HepG2 (cell line): ENCODE measurements around the gene CTAG1A. TPM values are rescaled to one million over a fixed set of nuclear protein-coding genes. Genes with fewer than 3 reads are reported as not detected.

Source experiments
- ASH2L ChIP-seq: fragments of 300-600, 200-600 bp; sonication (generic); IDR thresholded peaks from 2 replicates; pipeline ENCODE4 v1.7.0; 2017; ENCODE audit warnings: low read depth, mild to moderate bottlenecking, moderate library complexity, mixed read lengths, low read length; ENCODE audit not compliant: insufficient read length
- BCL6 ChIP-seq: IDR thresholded peaks from 2 replicates; pipeline ENCODE4 v1.6.1; 2016; ENCODE audit warnings: missing genetic modification reagents, missing compliant biosample characterization
- BORCS8-MEF2B ChIP-seq: sonication (generic); formaldehyde crosslinking; IDR thresholded peaks from 2 replicates; pipeline ENCODE4 v1.8.0; 2022; ENCODE audit warnings: mild to moderate bottlenecking, missing genetic modification reagents
- DRAP1 ChIP-seq: IDR thresholded peaks from 2 replicates; pipeline ENCODE4 v1.6.1; 2016; ENCODE audit warnings: missing genetic modification reagents, missing compliant biosample characterization
- HNRNPH1 ChIP-seq: fragments of 200-400 bp; formaldehyde crosslinking; optimal IDR thresholded peaks from 2 replicates; pipeline ENCODE3; 2017; ENCODE audit warnings: mild to moderate bottlenecking, low read depth, low read length
- HNRNPLL ChIP-seq: fragments of 200-400 bp; formaldehyde crosslinking; IDR thresholded peaks from 2 replicates; pipeline ENCODE4 v1.6.1; 2017; ENCODE audit warnings: mild to moderate bottlenecking, low read depth, low read length; ENCODE audit not compliant: poor library complexity, severe bottlenecking
- NCOA5 ChIP-seq: sonication (generic); formaldehyde crosslinking; IDR thresholded peaks from 2 replicates; pipeline ENCODE4 v1.4.0; 2020; ENCODE audit warnings: missing genetic modification reagents
- POLR2AphosphoS5 ChIP-seq: IDR thresholded peaks from 2 replicates; pipeline ENCODE4 v1.6.1; 2012; ENCODE audit warnings: low read depth, low read length
- POLR2G ChIP-seq: fragments of 200-400 bp; formaldehyde crosslinking; IDR thresholded peaks from 2 replicates; pipeline ENCODE4 v1.6.1; 2018; ENCODE audit warnings: mild to moderate bottlenecking, low read depth, low read length, moderate library complexity
- TBX2 ChIP-seq: sonication (generic); formaldehyde crosslinking; IDR thresholded peaks from 2 replicates; pipeline ENCODE4 v1.5.0; 2020; ENCODE audit warnings: missing genetic modification reagents, mild to moderate bottlenecking, borderline replicate concordance
- ZNF253 ChIP-seq: sonication (generic); formaldehyde crosslinking; IDR thresholded peaks from 2 replicates; pipeline ENCODE4 v1.8.0; 2022; ENCODE audit warnings: mild to moderate bottlenecking, missing genetic modification reagents, borderline replicate concordance
- ZNF44 ChIP-seq: sonication (generic); formaldehyde crosslinking; IDR thresholded peaks from 2 replicates; pipeline ENCODE4 v1.5.1; 2020; ENCODE audit warnings: mild to moderate bottlenecking, missing genetic modification reagents
- ZNF496 ChIP-seq: sonication (generic); formaldehyde crosslinking; IDR thresholded peaks from 2 replicates; pipeline ENCODE4 v1.8.1; 2023; ENCODE audit warnings: mild to moderate bottlenecking, moderate library complexity, missing genetic modification reagents; ENCODE audit not compliant: insufficient replicate concordance
- ZNF780A ChIP-seq: sonication (generic); formaldehyde crosslinking; IDR thresholded peaks from 2 replicates; pipeline ENCODE4 v1.8.0; 2022; ENCODE audit warnings: mild to moderate bottlenecking, missing genetic modification reagents, moderate library complexity
- ZSCAN21 ChIP-seq: sonication (generic); formaldehyde crosslinking; IDR thresholded peaks from 2 replicates; pipeline ENCODE4 v1.8.0; 2022; ENCODE audit warnings: mild to moderate bottlenecking, missing genetic modification reagents, moderate library complexity, borderline replicate concordance
- polyA plus RNA-seq, 8 experiments: library from polyadenylated mRNA; depleted of rRNA in 3 of 8; stranded (reverse) in 7 of 8; unstranded in 1 of 8; fragments of >200 nt; fragmentation: Illumina TruSeq in 4 of 8; extraction: Trizol in 4 of 8; gene quantifications; 2 replicates each; pipeline versions ENCODE4 v1.2.1 to v1.2.3, GENCODE V29; 2011 to 2016; ENCODE audit warnings: low read depth in 4 of 8, missing spikeins in 1 of 8, mixed read lengths in 1 of 8; ENCODE audit not compliant: insufficient read depth in 1 of 8
- total RNA-seq, 5 experiments: library from RNA; depleted of rRNA; stranded (reverse); fragments of >200 nt; fragmentation: Illumina TruSeq; extraction: Trizol; gene quantifications; 2 replicates each; pipeline ENCODE4 v1.2.3, GENCODE V29; 2016; ENCODE audit warnings: low read depth in 1 of 5
- TF ChIP-seq, protein P1 (sequence below): IDR thresholded peaks from 2 replicates; pipeline ENCODE4 v1.6.1; 2016; ENCODE audit warnings: low read depth, control low read depth
- TF ChIP-seq, protein P2 (sequence below), 2 experiments: sonication (generic) in 1 of 2; formaldehyde crosslinking in 1 of 2; IDR thresholded peaks; 2 replicates each; pipeline versions ENCODE4 v1.4.0 to v1.6.1; 2018 to 2020; ENCODE audit warnings: missing genetic modification reagents in 2 of 2, borderline replicate concordance in 1 of 2, low read depth in 1 of 2, mild to moderate bottlenecking in 1 of 2, missing biosample characterization in 1 of 2
- TF ChIP-seq, protein P3 (sequence below): sonication (generic); formaldehyde crosslinking; IDR thresholded peaks from 2 replicates; pipeline ENCODE4 v1.4.0; 2020; ENCODE audit warnings: missing genetic modification reagents
- TF ChIP-seq, protein P4 (sequence below): sonication (generic); formaldehyde crosslinking; IDR thresholded peaks from 2 replicates; pipeline ENCODE4 v1.5.0; 2020; ENCODE audit warnings: mild to moderate bottlenecking, missing genetic modification reagents

The CTAG1A gene
- total and polyA plus RNA-seq, 2 of the 13 experiments (the other 11 are each of a cell fraction or from before 2014, with no cell fraction given), result not detected

DNA sequence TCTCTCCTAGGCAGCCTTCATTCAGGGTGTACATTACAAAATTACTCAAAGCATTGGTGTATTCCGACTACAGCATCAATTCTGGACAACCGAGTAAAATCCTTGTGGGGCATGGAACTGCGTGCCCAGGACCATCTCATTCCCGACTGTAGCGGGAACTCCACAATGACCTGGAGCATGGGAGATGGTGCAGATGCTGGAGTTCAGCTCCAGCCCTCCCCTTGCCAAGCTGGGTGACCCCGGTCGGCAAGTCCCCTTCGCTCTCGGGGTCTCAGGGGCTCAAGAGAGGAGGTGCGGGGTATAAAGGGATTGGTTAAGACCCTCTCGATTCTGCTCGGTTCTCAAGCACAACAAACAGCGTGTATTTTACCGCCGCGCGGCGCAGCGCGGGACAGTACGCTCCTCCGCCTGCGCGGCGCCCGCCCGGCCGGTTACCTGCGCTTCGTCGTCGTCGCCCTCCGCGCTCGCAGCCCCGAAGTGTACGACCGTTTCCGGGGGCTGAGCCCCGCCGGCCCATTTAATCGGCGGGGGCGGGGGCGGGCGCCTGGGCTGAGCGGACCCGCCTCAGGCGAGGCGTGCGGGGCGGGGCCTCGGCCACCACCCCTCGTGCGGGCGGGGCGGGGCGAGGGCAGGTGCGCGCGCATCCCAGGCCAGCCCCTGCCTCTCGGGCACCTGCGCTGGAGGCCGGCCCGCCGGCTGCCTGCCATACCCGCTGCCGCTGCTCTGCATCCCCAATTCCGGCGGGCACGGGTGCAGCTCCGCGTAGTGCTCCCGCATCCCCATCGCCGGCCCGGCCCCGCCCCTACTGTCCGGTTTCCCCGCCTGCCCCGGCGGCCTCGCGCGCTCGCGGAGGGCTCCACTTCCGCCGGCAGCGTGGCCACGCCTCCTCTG lies 38.3 kb upstream of the CTAG1A start, which contains the start of gene G6PD (continued):
- TF ChIP-seq, protein P1, sequence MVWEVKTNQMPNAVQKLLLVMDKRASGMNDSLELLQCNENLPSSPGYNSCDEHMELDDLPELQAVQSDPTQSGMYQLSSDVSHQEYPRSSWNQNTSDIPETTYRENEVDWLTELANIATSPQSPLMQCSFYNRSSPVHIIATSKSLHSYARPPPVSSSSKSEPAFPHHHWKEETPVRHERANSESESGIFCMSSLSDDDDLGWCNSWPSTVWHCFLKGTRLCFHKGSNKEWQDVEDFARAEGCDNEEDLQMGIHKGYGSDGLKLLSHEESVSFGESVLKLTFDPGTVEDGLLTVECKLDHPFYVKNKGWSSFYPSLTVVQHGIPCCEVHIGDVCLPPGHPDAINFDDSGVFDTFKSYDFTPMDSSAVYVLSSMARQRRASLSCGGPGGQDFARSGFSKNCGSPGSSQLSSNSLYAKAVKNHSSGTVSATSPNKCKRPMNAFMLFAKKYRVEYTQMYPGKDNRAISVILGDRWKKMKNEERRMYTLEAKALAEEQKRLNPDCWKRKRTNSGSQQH (CRISPR knock-in tag), result no peak
- TF ChIP-seq TBX2 (CRISPR knock-in tag), result peak; percentile 27; the same call in 1 of the 2 replicates
- peak; percentile 74 for TF ChIP-seq HNRNPLL
- TF ChIP-seq, protein P2, sequence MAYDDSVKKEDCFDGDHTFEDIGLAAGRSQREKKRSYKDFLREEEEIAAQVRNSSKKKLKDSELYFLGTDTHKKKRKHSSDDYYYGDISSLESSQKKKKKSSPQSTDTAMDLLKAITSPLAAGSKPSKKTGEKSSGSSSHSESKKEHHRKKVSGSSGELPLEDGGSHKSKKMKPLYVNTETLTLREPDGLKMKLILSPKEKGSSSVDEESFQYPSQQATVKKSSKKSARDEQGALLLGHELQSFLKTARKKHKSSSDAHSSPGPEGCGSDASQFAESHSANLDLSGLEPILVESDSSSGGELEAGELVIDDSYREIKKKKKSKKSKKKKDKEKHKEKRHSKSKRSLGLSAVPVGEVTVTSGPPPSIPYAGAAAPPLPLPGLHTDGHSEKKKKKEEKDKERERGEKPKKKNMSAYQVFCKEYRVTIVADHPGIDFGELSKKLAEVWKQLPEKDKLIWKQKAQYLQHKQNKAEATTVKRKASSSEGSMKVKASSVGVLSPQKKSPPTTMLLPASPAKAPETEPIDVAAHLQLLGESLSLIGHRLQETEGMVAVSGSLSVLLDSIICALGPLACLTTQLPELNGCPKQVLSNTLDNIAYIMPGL (CRISPR knock-in tag; IDR thresholded peaks at IDR 0.05; ENCODE audit: borderline replicate concordance in 1 of 2, low read depth in 1 of 2), result 0 out of 4 replicates have a peak, but pooled peaks of 1 of the 2 experiments have one; percentile 47
- peak; percentile 77; the same call in 1 of the 2 replicates for TF ChIP-seq DRAP1 (CRISPR knock-in tag)
- TF ChIP-seq ZSCAN21, result 0 out of 2 replicates have a peak, but pooled peaks have one; percentile 37
- TF ChIP-seq ZNF496 (CRISPR knock-in tag), result no peak
- TF ChIP-seq, protein P3, sequence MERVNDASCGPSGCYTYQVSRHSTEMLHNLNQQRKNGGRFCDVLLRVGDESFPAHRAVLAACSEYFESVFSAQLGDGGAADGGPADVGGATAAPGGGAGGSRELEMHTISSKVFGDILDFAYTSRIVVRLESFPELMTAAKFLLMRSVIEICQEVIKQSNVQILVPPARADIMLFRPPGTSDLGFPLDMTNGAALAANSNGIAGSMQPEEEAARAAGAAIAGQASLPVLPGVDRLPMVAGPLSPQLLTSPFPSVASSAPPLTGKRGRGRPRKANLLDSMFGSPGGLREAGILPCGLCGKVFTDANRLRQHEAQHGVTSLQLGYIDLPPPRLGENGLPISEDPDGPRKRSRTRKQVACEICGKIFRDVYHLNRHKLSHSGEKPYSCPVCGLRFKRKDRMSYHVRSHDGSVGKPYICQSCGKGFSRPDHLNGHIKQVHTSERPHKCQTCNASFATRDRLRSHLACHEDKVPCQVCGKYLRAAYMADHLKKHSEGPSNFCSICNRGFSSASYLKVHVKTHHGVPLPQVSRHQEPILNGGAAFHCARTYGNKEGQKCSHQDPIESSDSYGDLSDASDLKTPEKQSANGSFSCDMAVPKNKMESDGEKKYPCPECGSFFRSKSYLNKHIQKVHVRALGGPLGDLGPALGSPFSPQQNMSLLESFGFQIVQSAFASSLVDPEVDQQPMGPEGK (CRISPR knock-in tag), result peak; percentile 89
- TF ChIP-seq ZNF780A (CRISPR knock-in tag), result peak; percentile 74; the same call in 1 of the 2 replicates
- no peak for TF ChIP-seq HNRNPH1
- TF ChIP-seq ASH2L, result no peak
- no peak for TF ChIP-seq BCL6
- no peak for TF ChIP-seq ZNF44 (CRISPR knock-in tag)
- TF ChIP-seq POLR2AphosphoS5, result peak; percentile 65
- 0 out of 2 replicates have a peak, but pooled peaks have one; percentile 47 for TF ChIP-seq NCOA5 (CRISPR knock-in tag)
- 0 out of 2 replicates have a peak, but pooled peaks have one; percentile 33 for TF ChIP-seq ZNF253 (CRISPR knock-in tag)
- 0 out of 2 replicates have a peak, but pooled peaks have one; percentile 25 for TF ChIP-seq BORCS8-MEF2B
- TF ChIP-seq, protein P4, sequence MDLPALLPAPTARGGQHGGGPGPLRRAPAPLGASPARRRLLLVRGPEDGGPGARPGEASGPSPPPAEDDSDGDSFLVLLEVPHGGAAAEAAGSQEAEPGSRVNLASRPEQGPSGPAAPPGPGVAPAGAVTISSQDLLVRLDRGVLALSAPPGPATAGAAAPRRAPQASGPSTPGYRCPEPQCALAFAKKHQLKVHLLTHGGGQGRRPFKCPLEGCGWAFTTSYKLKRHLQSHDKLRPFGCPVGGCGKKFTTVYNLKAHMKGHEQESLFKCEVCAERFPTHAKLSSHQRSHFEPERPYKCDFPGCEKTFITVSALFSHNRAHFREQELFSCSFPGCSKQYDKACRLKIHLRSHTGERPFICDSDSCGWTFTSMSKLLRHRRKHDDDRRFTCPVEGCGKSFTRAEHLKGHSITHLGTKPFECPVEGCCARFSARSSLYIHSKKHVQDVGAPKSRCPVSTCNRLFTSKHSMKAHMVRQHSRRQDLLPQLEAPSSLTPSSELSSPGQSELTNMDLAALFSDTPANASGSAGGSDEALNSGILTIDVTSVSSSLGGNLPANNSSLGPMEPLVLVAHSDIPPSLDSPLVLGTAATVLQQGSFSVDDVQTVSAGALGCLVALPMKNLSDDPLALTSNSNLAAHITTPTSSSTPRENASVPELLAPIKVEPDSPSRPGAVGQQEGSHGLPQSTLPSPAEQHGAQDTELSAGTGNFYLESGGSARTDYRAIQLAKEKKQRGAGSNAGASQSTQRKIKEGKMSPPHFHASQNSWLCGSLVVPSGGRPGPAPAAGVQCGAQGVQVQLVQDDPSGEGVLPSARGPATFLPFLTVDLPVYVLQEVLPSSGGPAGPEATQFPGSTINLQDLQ, result peak; percentile 27; the same call in 1 of the 2 replicates
- peak; percentile 39 for TF ChIP-seq POLR2G
